CD4-positive, alpha-beta T cell treated with Interleukin-15 for 4 hours (primary cell): ENCODE measurements around the gene AFMID.
"Not testable (repeated sequence)": the region's sequence is repeated elsewhere in the genome, so short reads cannot be mapped to it uniquely, and the experiment has no call there.

Source experiments
- DNase-seq: peaks from one replicate; pipeline ENCODE4 v3.0.0-alpha.2; 2020; ENCODE audit warnings: low spot score

The AFMID gene

GRCh38 chr17:78223765-78224164 is 36.6 kb downstream of the AFMID start:
- no peak for DNase-seq

GRCh38 chr17:78224231-78225087 is 37.3 kb downstream of the AFMID start:
- DNase-seq: no peak

- no peak for DNase-seq
Measured at GRCh38 chr17:78225088-78225865, 38.1 kb downstream of the AFMID start.

GRCh38 chr17:78226055-78226758 is 39.0 kb downstream of the AFMID start:
- DNase-seq: no peak

GRCh38 chr17:78226759-78227454 is 39.7 kb downstream of the AFMID start:
- no peak for DNase-seq

GRCh38 chr17:78227455-78227916 is 40.3 kb downstream of the AFMID start:
- DNase-seq: no peak

- DNase-seq: no peak
Measured at GRCh38 chr17:78228176-78228575, 41.0 kb downstream of the AFMID start.

- no peak for DNase-seq
Measured at GRCh38 chr17:78230252-78230962, 43.2 kb downstream of the AFMID start.

- DNase-seq: no peak
Measured at GRCh38 chr17:78230996-78231935, 44.1 kb downstream of the AFMID start, which contains the start of gene TMEM235. Gene TMEM235 (plus strand): TSS chr17:78231631. CDS start chr17:78232024, 393 bp downstream.

- DNase-seq: no peak
Measured at GRCh38 chr17:78231991-78232858, 45.1 kb downstream of the AFMID start.

GRCh38 chr17:78232859-78233173 is 45.7 kb downstream of the AFMID start:
- no peak for DNase-seq

GRCh38 chr17:78233678-78234077 is 46.5 kb downstream of the AFMID start:
- no peak for DNase-seq

GRCh38 chr17:78234261-78234865 is 47.2 kb downstream of the AFMID start:
- DNase-seq: no peak

GRCh38 chr17:78235022-78235421 is 47.9 kb downstream of the AFMID start:
- DNase-seq: not testable (repeated sequence)

- no peak for DNase-seq
Measured at GRCh38 chr17:78235885-78236284, 48.7 kb downstream of the AFMID start.

- DNase-seq: no peak
Measured at GRCh38 chr17:78236362-78237127, 49.4 kb downstream of the AFMID start.

- no peak for DNase-seq
Measured at GRCh38 chr17:78237401-78238012, 50.3 kb downstream of the AFMID start.
